AG09319 (cell line): Measurements from ENCODE around the gene NIPSNAP2.
"Not testable (repeated sequence)": the region's sequence is repeated elsewhere in the genome, so short reads cannot be mapped to it uniquely, and the experiment has no call there.

Source experiments
- DNase-seq: peaks from one replicate; pipeline ENCODE4 v3.0.0-alpha.2; 2010; ENCODE audit warnings: low read depth; ENCODE audit errors: extremely low read depth
- TF ChIP-seq, protein P1 (sequence below): IDR thresholded peaks from 2 replicates; pipeline ENCODE4 v1.5.1; 2011; ENCODE audit warnings: low read depth, mild to moderate bottlenecking, inconsistent platforms, low read length, moderate library complexity

The NIPSNAP2 gene

DNA sequence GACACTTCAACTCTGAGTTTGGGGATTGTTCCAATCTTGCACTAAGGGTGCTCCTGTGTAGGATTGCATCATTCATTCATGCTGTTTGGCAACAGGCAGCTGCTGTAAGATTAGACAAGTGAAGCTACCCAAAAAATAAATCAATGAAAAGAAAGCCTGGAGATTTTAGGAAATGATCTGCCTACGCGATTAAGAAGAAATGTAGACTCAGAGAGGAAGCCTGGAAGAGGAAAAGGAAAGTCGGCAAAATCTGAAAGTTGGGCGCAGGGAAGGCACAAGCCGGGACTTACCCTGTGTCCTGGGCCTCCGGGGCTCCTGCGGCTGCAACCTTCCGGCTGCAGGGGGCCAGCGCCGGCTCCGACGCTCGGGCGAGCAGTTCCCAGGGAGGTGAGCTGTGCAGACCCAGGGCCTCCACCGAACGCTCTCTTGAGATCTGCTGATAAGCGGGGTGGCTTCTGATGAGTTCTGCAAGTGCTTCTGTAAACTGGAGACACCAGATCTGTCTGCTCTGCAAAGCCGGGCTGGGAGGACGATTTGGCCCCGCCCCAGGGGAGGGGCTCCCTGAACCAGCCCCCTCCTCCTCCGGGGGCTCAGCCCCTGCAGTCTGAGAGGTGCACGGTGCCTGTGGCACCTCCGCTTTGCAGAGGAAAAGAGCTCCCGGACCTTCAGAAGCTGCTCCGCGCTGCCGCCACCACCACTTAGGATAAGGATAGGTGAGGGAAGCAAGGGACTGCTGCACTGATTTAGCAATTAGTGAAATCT is 69.5 kb downstream of the NIPSNAP2 start:
- TF ChIP-seq, protein P1, sequence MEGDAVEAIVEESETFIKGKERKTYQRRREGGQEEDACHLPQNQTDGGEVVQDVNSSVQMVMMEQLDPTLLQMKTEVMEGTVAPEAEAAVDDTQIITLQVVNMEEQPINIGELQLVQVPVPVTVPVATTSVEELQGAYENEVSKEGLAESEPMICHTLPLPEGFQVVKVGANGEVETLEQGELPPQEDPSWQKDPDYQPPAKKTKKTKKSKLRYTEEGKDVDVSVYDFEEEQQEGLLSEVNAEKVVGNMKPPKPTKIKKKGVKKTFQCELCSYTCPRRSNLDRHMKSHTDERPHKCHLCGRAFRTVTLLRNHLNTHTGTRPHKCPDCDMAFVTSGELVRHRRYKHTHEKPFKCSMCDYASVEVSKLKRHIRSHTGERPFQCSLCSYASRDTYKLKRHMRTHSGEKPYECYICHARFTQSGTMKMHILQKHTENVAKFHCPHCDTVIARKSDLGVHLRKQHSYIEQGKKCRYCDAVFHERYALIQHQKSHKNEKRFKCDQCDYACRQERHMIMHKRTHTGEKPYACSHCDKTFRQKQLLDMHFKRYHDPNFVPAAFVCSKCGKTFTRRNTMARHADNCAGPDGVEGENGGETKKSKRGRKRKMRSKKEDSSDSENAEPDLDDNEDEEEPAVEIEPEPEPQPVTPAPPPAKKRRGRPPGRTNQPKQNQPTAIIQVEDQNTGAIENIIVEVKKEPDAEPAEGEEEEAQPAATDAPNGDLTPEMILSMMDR = peak; percentile 43
- no peak for DNase-seq

DNA sequence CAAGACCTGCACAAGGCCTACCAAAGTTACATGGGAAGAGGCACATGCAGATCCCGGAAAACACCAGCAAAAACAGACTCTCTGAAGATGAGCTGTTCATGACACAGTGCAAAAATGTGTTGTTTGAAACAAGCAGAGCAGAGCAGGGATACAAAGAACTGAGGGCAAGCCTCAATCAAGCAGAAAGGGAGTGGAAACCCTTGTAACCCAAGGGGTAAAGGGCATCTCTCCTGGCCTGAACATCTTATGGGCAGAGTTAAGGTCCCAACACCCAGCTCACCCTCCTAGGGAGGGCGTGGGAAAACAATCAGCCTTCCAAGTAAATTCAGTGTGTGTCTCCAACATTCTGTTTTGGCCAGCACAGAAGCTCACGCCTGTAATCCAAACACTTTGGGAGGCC is 76.3 kb downstream of the NIPSNAP2 start:
- TF ChIP-seq, protein P1 = no peak

DNA sequence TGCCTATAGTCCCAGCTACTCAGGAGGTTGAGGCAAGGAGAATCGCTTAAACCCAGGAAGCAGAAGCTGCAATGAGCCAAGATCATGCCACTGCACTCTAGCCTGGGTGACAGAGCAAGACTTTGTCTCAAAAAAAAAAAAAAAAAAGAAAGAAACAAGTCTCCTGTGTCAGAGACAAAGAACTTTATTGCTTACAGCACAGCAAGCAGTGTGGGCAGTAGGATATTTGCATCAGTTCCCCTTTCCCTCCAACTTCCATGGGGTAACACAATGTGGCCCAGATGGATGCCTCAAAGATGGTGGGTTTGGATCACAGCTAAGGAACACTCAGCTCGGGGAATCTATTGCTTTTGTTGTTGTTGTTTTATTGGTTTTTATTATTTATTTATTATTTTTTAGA is 81.4 kb downstream of the NIPSNAP2 start:
- DNase-seq = not testable (repeated sequence)

More for the DNA sequence above, 76.3 kb downstream of the NIPSNAP2 start:
- DNase-seq = no peak

DNA sequence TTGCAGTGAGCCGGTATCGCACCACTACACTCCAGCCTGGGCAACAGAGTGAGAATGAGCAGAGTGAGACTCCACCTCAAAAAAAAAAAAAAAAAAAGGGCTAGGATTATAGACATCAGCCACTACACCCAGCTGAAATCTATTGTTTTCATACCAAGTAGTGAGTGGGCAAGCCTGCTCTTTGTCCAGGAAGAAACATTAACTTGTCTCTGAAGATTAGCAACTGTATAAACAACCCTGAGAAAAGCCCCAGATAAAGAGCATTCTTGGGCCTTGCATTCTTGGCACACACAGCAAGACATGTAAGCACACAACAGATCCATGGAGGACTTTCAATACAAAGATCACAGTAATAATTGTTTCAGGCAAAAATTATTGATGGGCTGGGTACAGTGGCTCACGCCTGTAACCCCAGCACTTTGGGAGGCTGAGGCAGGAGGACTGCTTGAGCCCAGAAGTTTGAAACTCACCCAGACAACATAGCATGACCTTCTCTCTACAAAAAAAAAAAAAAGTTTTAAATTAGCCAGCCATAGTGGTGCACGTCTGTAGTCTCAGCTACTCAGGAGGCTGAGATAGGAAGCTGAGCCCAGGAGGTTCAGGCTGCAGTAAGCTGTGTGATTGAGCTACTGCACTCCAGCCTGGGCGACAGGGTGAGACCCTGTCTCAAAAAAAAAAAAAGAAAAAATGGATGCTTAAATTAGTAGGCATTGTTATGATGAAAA is 82.5 kb downstream of the NIPSNAP2 start:
- TF ChIP-seq, protein P1 = no peak
- peak; percentile 77 for DNase-seq

DNA sequence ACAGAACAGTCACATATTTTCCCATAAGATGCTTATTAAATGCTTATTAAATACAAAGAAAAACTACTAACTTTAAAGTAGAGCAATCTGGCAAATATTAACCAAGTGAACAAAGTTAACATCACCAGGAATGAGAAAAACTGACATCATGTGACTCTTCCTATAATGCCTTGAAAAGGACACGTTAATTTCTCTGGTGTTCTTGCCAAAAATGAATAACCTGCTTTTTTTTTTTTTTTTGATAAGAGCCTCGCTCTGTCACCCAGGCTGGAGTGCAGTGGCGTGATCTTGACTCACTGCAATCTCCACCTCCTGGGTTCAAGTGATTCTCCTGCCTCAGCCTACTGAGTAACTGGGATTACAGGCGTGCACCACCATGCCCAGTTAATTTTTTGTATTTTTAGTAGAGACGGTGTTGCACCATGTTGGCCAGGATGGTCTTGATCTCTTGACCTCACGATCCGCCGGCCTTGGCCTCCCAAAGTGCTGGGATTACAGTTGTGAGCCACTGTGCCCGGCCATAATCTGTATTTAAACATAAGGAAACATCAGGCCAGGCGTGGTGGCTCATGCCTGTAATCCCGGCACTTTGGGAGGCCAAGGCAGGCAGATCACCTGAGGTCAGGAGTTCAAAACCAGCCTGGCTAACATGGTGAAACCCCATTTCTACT is 83.2 kb downstream of the NIPSNAP2 start:
- not testable (repeated sequence) for DNase-seq

DNA sequence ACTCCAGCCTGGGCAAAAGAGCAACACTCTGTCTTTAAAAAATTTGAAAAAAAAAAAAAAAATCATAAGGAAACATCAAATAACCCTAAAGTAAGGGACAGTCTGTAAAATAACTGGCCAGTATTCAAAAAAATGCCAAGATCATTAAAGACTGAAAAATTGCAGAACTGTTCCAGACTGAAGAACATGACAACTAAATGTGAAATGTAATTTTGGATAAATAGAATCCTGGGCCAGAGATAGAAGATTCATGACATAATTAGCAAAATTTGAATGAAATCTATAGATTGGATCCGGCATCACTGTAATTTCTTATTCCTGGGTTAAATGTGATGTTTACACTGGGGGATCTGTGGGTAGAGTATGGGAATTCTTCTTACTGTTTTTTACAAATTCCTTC is 83.9 kb downstream of the NIPSNAP2 start:
- TF ChIP-seq, protein P1 = no peak
- no peak for DNase-seq

DNA sequence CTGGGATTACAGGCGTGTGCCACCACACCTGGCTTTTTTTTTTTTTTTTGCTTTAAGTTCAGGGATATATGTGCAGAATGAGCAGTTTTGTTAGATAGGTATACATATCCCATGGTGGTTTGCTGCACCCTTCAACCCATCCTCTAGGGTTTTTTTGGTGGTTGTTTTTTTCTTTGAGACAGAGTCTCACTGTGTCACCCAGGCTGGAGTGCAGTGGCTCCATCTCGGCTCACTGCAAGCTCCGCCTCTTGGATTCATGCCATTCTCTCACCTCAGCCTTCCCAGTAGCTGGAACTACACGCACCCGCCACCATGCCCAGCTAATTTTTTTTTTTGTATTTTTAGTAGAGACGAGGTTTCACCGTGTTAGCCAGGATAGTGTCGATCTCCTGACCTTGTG is 84.4 kb downstream of the NIPSNAP2 start:
- DNase-seq = not testable (repeated sequence)
